MCF 10A (cell line): ENCODE results near the gene CCDC87. TPM values are rescaled to one million over a fixed set of nuclear protein-coding genes. Genes with fewer than 3 reads are reported as not detected.
A peak's percentile ranks its signal among the peaks of the same experiment; 100 is the strongest.

Experiments used
- BruUV-seq: library from RNA; stranded (reverse); fragments of 400-500 nt; replicated peaks from 2 replicates; lab custom pipeline; 2021; lab: Mats Ljungman, UMichigan
- CTCF ChIA-PET: fragments of 300-600 bp; sonication (Branson Sonifier 250); formaldehyde crosslinking; extraction: SDS; loops from one replicate; lab custom pipeline; 2021; ENCODE audit warnings: antibody characterized with exemption, inconsistent platforms; lab: Yijun Ruan, JAX
- POLR2A ChIA-PET: fragments of 300-600, 350-650 bp; sonication (Branson Sonifier 250); formaldehyde crosslinking; extraction: SDS; loops from one replicate; lab custom pipeline; 2020; ENCODE audit warnings: antibody characterized with exemption, inconsistent platforms; lab: Yijun Ruan, JAX
- DNase-seq: peaks from one replicate; pipeline ENCODE4 v3.0.0-alpha.2; 2018; ENCODE audit not compliant: unreplicated experiment
- H3K27ac Mint-ChIP-seq: one replicate; pipeline ENCODE4 v1.8.0; 2022; ENCODE audit warnings: mild to moderate bottlenecking, low read depth, mixed read lengths; ENCODE audit not compliant: unreplicated experiment
- H3K27me3 Mint-ChIP-seq: one replicate; pipeline ENCODE4 v1.8.0; 2022; ENCODE audit warnings: mixed read lengths; ENCODE audit not compliant: insufficient read depth, unreplicated experiment
- H3K36me3 Mint-ChIP-seq: one replicate; pipeline ENCODE4 v1.8.0; 2022; ENCODE audit warnings: mild to moderate bottlenecking, moderate library complexity, mixed read lengths; ENCODE audit not compliant: insufficient read depth, unreplicated experiment
- H3K4me1 Mint-ChIP-seq: one replicate; pipeline ENCODE4 v1.8.0; 2022; ENCODE audit warnings: mixed read lengths; ENCODE audit not compliant: insufficient read depth, unreplicated experiment
- H3K4me3 Mint-ChIP-seq: one replicate; pipeline ENCODE4 v1.8.0; 2022; ENCODE audit warnings: mild to moderate bottlenecking, moderate library complexity, mixed read lengths; ENCODE audit not compliant: unreplicated experiment
- H3K9me3 Mint-ChIP-seq: one replicate; pipeline ENCODE4 v1.8.0; 2022; ENCODE audit warnings: mixed read lengths; ENCODE audit not compliant: unreplicated experiment
- intact Hi-C: fragments of 100-400 bp; cut with micrococcal nuclease; formaldehyde crosslinking; loops from 2 replicates; pipeline ENCODE4 v1.14.1; 2022
- total RNA-seq: library from RNA; stranded (reverse); gene quantifications from 2 replicates; pipeline ENCODE4 v1.2.3, GENCODE V29; 2022
- TF ChIP-seq, protein P1 (sequence below): fragments of 200-600 bp; IDR thresholded peaks from one replicate; pipeline ENCODE4 v1.8.0; 2022; ENCODE audit warnings: antibody characterized with exemption, mild to moderate bottlenecking; ENCODE audit not compliant: unreplicated experiment

CCDC87 gene
- total RNA-seq, 1 experiment from 2014 or later: not detected

DNA sequence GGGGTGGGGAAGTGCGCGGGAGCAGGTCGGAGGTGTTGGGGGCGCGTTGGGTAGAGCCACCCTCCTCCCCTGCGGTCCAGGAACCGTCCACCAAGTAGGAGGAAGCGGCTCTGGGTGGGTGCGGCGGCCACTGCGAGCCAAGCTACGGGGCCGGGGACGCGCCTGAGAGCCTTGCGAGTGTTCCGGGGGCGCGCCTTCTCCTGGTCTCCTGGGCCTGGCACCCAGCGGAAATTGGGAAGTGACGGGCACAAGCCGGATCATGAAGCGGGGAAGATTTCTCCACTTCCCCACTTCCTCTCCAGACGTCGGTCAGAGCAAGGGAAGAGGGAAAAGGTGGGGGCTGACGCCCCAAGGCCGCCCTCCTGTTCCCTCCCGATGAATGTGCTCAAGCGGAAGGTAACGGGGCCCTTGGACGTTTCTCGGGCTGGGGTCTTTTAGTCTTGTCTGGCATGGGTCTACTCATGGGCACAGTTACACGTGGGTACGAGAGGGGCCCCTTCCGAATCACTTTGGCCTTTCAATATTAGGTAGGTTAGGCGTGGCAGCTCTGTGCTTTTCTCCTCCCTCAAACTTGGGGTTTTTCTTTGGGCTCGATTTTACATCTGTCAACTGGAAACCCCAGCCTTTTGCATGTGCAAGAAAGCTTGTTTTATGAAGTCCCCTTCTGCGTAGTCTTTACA, 24.4 kb upstream of the CCDC87 start:
- H3K36me3 Mint-ChIP-seq: peaks cover 67% of the 10 kb centered on the region

DNA sequence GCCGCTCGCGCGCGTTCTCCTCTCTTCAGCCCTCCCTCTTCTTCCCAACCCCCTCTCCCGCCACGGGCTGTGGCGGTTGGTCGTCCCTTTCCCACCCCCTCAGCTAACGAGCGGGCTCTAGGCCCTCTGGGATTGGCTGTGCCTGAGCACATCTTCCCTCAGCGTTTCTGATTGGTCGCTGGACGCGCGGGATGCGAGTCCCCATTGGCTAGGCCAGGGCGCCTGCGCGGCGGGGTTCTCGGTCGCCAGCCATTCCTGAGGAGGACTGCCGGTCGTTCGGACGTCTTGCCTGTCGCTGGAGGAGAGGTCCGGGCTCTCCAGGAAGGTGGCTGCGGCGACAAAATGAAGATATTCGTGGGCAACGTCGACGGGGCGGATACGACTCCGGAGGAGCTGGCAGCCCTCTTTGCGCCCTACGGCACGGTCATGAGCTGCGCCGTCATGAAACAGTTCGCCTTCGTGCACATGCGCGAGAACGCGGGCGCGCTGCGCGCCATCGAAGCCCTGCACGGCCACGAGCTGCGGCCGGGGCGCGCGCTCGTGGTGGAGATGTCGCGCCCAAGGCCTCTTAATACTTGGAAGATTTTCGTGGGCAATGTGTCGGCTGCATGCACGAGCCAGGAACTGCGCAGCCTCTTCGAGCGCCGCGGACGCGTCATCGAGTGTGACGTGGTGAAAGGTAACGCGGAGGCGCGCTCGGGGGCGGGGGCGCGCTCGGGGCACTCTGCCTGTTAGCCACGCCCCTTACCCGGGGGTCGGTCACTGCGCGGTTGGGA, 23.7 kb upstream of the CCDC87 start, which contains the start of gene RBM14:
TSS of gene RBM14 (plus strand) at position 252 of the 776 bp plus-strand sequence. CDS start at position 343, 91 bp downstream.
- ChIA-PET POLR2A (interaction anchor here (0.6 to 21.3 kb wide), 35 partner anchors 8 to 1139 kb away, joined by 3 to 420 read pairs (median 5); partner anchors contain the start of genes ACTN3, BBS1, CCDC87 and CCS), CTCF (interaction anchor here (0.6 to 1.9 kb wide), 6 partner anchors 10 to 144 kb away, joined by 3 to 12 read pairs (median 3); partner anchors contain the start of genes DPP3, RBM4 and RBM4B)
- H3K9me3 Mint-ChIP-seq: no peaks in the 10 kb centered on the region
- TF ChIP-seq, protein P1, sequence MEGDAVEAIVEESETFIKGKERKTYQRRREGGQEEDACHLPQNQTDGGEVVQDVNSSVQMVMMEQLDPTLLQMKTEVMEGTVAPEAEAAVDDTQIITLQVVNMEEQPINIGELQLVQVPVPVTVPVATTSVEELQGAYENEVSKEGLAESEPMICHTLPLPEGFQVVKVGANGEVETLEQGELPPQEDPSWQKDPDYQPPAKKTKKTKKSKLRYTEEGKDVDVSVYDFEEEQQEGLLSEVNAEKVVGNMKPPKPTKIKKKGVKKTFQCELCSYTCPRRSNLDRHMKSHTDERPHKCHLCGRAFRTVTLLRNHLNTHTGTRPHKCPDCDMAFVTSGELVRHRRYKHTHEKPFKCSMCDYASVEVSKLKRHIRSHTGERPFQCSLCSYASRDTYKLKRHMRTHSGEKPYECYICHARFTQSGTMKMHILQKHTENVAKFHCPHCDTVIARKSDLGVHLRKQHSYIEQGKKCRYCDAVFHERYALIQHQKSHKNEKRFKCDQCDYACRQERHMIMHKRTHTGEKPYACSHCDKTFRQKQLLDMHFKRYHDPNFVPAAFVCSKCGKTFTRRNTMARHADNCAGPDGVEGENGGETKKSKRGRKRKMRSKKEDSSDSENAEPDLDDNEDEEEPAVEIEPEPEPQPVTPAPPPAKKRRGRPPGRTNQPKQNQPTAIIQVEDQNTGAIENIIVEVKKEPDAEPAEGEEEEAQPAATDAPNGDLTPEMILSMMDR: no peak
- intact Hi-C loops: loop anchor here (5.0 kb wide), 1 partner anchor 134 kb away; the partner anchor contains the start of gene DPP3
- H3K4me1 Mint-ChIP-seq: peaks cover 20% of the 10 kb centered on the region
- H3K4me3 Mint-ChIP-seq: peak within 1 kb of the TSS; percentile 86
- H3K27me3 Mint-ChIP-seq: no peaks in the 10 kb centered on the region
- DNase-seq: peak; percentile 99
- TSS peak; percentile 30 for BruUV-seq
- peak within 1 kb of the TSS; percentile 96 for H3K27ac Mint-ChIP-seq
- H3K36me3 Mint-ChIP-seq: peaks cover 60% of the 10 kb centered on the region

More for the DNA sequence above, 24.4 kb upstream of the CCDC87 start:
- Mint-ChIP-seq H3K27me3 (no peaks in the 10 kb centered on the region), H3K27ac (peak overlapping the region; percentile 96), H3K9me3 (no peaks in the 10 kb centered on the region), H3K4me1 (peaks cover 20% of the 10 kb centered on the region), H3K4me3 (peak overlapping the region; percentile 86)
- TF ChIP-seq, protein P1: no peak
- peak; percentile 52 for DNase-seq
- ChIA-PET POLR2A (interaction anchor here (0.6 to 21.3 kb wide), 31 partner anchors 8 to 1140 kb away, joined by 3 to 420 read pairs (median 5); partner anchors contain the start of genes ACTN3, BBS1, CCDC87 and CCS), CTCF (interaction anchor here (0.6 to 1.9 kb wide), 6 partner anchors 21 to 765 kb away, joined by 3 to 12 read pairs (median 3); partner anchors contain the start of genes DPP3, RBM4 and RBM4B)
- intact Hi-C loops: loop anchor here (5.0 kb wide), 1 partner anchor 135 kb away; the partner anchor contains the start of gene DPP3
- BruUV-seq: no TSS peak

DNA sequence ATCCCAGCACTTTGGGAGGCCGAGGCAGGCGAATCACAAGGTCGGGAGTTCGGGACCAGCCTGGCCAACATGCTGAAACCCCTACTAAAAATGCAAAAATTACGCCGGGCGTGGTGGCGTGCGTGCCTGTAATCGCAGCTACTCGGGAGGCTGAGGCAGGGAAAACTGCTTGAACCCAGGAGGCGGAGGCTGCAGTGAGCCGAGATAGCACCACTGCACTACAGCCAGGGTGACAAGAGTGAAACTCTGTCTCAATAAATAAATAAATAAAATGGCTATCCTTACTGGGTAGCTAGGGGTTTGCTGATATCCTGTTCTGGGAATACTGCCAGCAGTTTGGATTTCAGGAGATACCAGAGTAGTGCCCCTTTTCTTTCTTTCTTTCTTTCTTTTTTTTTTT, 21.2 kb upstream of the CCDC87 start:
- no peak for DNase-seq
- CTCF ChIA-PET: interaction anchor here (0.7 kb wide), 1 partner anchor 169 kb away, joined by 6 read pairs; no protein-coding TSS in a partner anchor
- H3K36me3 Mint-ChIP-seq: peaks cover 35% of the 10 kb centered on the region
- no peak overlapping the region for H3K27ac Mint-ChIP-seq
- H3K4me3 Mint-ChIP-seq: no peak overlapping the region
- H3K27me3 Mint-ChIP-seq: no peaks in the 10 kb centered on the region
- peaks cover 14% of the 10 kb centered on the region for H3K4me1 Mint-ChIP-seq
- BruUV-seq: no TSS peak
- POLR2A ChIA-PET: interaction anchor here (0.7 to 21.3 kb wide), 4 partner anchors 18 to 45 kb away, joined by 3 to 420 read pairs (median 4); partner anchors contain the start of gene RBM4
- no peaks in the 10 kb centered on the region for H3K9me3 Mint-ChIP-seq
- intact Hi-C loops: no loop called here
- TF ChIP-seq, protein P1: no peak
